ENCODE measurements around the gene HSCB.
A peak's percentile ranks its signal among the peaks of the same experiment; 100 is the strongest.
"Not testable (repeated sequence)": the region's sequence is repeated elsewhere in the genome, so short reads cannot be mapped to it uniquely, and the experiment has no call there.

Gene HSCB, protein sequence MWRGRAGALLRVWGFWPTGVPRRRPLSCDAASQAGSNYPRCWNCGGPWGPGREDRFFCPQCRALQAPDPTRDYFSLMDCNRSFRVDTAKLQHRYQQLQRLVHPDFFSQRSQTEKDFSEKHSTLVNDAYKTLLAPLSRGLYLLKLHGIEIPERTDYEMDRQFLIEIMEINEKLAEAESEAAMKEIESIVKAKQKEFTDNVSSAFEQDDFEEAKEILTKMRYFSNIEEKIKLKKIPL

DNA sequence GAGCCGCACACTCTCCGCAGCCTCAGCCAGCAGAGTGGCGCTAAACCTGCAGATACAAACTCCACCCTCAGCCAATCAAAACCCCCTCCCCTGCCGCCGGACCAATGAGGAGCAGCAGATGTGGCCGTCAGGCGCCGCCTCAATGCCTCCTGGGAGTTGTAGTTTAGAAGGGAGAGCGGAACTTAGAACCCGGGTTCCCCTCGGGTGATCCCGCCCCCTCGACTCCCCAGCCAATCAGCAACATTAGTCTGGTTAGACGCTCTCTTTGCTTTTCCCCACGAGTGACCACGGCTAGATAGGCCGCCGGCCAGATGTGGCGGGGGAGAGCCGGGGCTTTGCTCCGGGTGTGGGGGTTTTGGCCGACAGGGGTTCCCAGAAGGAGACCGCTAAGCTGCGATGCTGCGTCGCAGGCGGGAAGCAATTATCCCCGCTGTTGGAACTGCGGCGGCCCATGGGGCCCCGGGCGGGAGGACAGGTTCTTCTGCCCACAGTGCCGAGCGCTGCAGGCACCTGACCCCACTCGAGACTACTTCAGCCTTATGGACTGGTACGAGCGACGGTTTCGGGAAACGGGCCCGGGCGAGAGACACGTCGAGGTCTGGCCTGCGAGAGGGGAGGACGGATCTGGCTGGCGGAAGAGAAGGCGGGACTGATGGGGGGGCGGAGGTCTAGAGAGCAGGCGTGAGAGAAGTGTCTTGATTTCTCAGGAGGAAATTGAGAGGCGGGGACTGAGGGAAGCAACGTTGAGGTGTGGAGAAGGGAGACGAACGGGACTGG, at the start of gene HSCB, which contains the start of gene CHEK2:
TSS of gene HSCB (plus strand) at position 255 of the 777 bp plus-strand sequence. CDS start at position 312, 57 bp downstream.
TSS of gene CHEK2 (minus strand) at position 36 of the 777 bp plus-strand sequence. CDS start 7,099 bp downstream, outside the sequence.
- peak; percentile 94 for DNase-seq (ENCODE audit: low read depth, low spot score)

DNA sequence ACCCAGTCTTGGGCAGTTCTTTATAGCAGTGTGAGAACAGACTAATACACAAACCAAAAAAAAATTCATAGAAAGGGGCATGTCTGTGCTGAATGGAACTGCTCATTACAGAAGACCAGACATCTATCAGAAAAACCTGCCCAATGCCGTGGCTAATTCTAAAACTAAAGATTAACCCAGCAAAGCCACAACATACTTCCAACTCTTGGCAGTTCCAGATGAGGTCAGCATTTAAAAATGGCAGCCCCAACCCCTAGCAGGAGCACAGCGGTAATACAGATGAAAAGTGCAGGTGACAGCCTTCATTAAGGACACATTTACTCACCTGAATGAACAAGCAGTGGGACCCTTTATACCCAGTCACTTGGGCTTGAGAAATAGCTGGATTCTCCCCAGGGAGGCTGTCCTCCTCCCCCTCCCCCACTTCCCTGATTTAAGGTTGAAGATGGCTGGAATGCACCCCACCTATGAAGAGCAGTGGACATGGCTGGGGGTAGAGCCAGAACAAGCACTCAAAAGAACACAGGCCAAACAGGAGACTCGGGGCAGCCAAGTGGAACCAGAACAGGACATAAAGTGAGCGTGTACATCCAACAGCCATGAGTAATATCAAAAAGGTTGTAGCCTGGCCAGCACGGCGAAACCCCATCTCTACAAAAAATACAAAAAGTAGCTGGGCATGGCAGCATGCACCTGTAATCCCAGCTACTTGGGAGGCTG, 48.6 kb upstream of the HSCB start:
- DNase-seq (ENCODE audit: low read depth, low spot score) = not testable (repeated sequence)

DNA sequence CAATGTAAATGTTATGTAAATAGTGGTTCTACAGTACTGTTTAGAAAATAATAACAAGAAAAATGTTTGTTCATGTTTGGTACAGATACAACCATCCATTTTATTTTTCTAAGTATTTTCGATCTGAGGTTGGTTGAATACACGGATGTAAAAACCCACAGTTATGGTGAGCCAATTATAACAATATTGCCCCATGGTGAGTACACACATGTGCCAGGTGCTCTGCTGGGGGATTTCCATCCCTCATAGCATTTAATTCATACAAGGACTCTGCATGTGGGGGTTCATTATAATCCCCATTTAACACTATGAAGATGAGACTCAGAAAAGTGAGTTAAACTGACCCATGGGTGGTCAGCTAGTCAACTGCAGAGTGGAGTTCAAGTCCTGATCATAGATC, 38.9 kb upstream of the HSCB start:
- DNase-seq (ENCODE audit: low read depth, low spot score) = no peak

DNA sequence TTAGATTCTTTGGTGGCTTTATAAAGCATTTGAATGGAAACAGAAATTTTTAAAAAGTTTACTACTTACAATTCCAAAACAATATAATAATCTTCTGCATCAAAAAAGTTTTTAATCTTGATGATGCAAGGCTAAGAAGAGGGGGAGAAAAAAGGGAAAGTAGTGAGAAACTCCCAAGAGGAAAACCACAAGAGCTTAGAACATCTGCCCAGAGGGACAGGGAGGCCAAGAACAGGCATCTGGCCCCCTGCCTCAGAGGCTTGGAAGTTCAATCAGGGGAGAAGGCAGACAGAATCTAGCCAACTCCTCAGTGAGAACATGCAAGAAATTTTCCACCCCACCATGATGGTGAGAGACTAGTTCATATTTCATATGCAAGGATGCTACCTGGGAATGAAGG, 38.4 kb upstream of the HSCB start:
- no peak for DNase-seq (ENCODE audit: low read depth, low spot score)

DNA sequence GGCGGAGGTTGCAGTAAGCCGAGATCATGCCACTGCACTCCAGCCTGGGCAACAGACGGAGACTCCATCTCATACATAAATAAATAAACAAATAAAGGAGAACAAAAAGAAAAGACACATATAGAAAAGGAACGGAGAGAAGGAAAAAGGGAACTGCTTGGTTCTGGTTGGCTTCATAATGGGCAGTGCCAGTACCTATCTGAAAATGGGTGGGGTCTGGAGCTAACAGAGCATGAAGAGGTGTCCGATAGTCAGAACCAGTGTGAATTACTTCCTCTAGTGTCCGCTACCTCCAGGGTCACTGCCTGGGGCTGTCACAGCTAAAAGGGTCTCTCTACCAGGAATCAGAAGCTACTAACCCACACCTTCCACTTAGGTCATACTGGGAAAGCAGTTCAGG, 35.0 kb upstream of the HSCB start:
- DNase-seq (ENCODE audit: low read depth, low spot score) = no peak

DNA sequence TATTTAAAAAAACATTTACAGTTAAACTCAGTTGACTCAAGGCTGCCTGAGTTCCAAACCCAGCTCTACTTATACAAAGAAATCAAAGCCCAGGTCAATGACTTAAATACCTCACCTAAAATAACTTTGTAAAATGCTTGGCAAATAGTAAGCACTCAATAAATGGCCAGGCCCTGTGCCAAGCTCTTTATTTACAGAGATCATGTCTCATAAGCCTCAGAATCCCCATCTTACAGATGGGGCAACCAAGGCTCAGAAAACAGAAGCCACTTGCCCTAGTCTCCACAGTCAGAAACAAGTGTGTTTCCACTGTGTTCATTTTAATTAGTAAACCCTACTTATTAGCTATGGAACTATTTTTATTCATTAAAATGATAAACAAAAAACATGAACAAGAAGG, 31.7 kb upstream of the HSCB start:
- DNase-seq (ENCODE audit: low read depth, low spot score) = no peak

DNA sequence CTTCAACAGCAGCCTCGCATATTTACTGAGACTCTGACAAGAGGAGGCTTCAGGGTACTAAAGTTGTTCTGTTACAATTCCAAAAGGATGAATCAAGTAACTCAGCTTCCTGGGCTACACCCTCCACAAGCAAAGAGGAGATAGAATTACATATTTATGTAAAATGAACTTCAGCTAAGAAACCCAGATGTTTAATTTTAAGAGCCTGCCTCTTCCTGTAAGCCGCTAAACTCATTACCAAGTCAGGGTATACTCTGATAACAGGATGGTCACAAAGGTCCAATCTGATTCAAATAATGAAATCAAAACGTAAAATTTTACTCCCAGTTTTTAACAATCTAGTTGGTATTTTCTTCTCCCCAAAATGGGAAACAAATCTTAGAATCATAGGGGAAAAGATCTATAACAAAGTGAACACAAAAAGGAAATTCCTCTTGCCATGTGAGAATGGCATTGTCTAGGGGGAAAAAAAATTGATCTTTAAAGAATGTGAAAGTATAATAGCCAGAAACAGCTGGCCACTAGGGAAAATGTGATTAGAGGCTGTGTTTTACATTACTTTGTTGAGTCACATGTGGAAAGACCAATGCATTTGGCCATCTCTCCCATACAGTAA, 31.2 kb upstream of the HSCB start:
- DNase-seq (ENCODE audit: low read depth, low spot score) = peak; percentile 24

DNA sequence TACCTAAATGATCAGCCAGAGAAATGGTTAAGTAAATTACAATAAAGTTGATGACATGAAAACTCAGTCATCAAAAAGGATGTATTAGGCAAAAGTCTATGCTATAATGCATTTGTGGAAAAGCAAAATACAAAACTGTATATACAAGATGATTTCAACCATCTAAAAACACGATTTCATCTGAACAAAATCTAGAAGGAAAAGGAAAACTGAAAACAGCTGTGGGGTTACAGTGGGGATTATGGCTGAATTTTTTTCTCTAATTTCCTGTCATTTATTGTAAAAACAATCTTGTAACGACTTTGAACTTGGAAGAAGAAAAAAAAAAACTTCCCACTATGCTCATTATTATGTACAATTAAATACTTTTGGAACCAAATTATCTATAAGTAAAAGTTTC, 30.5 kb upstream of the HSCB start:
- no peak for DNase-seq (ENCODE audit: low read depth, low spot score)

DNA sequence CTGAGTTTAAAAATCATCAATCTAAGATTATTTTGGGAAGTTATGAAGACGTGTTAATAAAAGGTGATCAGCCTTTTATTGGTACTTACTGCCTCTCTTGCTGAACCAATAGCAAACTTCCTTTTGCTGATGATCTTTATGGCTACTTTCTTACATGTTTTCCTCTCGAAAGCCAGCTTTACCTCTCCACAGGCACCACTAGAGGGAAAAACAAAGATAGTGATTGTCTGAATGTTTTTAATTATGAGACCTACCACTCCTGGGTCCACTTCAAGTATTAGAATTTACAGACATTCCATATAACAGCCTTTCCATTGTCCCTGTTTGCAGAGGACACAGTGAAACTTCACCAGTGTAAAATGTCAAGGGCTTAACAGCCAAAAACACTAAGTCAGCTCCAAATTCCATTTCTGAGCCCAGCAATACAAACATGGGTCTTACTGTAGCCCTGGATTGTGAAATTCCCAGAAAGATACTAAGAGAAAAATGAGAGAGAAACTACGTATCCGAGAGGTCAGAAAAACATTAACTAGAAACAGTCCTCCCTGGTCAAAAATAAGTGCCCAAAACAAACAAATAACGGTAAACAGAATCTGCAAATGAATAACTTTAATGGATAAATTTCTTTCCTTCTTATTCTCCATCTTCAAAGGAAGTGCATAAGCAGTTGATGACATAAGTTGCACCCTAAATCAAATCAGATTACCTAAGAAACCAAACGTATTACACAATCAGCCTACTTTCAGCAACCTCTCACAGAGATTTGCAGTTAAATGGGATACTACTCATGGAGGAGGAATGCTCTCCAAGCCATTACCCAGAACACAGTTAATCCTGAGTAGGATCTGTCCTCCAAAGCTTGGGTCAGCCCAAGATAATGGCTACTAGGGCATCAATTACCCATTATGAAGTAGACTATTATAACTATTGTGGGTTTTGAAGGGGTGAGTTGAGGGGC, 29.7 kb upstream of the HSCB start:
- DNase-seq (ENCODE audit: low read depth, low spot score) = peak; percentile 55

DNA sequence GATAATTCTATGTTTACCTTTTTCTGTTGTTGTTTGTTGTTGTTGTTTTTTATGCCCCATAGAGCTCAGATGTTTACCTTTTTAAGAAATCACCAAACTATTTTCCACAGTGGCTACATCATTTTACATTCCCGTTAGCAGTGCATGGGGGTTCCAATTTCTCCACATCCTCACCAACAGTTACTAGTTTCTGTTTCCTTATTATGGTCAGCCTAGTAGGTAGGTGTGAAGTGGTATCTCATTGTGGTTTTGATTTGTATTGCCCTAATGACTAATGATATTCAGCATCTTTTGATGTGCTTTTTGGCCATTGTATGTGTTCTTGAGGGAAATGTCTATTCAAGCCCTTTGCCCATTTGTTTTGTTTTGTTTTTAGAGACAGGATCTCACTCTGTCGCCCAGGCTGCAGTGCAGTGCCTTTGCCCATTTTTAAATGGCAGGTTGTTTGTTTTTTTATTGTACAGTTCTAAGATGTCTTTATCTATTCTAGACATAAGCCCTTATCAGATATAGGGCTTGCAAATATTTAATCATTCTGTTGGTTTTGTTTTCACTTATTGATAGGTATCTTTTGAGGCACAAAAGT, 27.7 kb upstream of the HSCB start:
- no peak for DNase-seq (ENCODE audit: low read depth, low spot score)

DNA sequence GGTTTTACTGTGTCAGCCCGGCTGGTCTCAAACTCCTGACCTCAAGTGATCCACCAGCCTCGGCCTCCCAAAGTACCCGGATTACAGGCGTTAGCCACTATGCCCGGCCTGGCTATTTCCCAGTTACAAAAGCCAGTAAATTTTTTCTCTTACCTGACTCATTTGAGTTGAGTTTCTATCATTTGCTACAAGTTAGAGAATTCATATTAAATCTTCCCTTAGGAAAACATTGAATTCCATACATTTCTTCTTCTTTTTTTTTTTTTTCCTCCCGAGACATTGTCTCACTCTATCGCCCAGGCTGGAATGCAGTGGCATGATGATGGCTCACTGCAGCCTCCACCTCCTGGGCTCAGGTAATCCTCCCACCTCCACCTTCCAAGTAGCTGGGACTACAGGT, 26.2 kb upstream of the HSCB start:
- DNase-seq (ENCODE audit: low read depth, low spot score) = no peak

DNA sequence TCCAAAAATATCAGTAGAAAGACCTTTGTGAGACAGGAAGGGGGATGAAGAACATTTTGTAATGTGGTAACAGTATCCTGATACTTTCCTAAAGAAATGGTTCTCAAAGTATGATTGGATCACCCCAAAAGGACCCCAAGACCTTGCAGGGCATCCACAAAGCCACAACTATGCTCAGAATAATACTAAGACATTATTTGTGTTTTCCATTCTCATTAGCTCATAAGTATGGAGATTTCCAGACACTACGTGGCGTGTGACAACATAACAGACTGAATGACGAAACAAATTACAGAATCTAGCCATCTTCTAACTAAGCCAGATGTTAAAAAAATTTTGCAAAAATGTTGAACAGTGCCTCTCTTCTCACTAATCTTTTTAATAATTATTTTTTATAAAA, 25.2 kb upstream of the HSCB start:
- DNase-seq (ENCODE audit: low read depth, low spot score) = no peak

DNA sequence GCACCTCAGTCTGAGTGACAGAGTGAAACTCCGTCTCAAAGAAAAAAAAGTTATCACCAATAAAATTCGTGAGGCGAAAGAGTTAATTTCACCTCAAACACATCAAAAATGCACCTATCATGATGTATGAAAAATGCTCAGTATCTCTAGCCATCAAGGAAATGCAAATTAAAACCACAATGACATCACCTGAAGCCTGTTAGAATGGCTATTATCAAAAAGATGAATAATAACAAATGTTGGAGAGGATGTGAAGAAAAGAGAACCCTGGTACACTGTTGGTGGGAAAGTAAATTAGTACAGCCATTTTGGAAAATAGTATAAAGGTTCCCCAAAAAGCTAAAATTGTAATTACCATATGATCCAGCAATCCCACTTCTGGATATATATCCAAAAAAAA, 23.8 kb upstream of the HSCB start:
- DNase-seq (ENCODE audit: low read depth, low spot score) = no peak

DNA sequence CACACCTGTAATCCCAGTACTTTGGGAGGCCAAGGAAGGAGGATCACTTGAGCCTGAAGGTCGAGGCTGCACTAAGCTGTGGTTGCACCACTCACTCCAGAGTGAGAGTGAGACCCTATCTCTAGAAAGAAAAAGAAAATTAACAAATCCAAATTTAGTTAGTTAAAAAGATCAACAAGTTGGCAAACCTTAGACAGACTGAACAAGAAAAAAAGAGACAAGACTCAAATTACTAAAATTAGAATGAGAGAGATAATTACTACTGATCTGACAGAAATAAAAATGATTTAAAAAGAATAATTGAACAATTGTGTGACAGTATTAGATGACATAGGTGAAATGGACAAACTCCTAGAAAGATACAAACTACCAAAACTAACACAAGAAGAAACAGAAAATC, 13.8 kb upstream of the HSCB start:
- no peak for DNase-seq (ENCODE audit: low read depth, low spot score)

DNA sequence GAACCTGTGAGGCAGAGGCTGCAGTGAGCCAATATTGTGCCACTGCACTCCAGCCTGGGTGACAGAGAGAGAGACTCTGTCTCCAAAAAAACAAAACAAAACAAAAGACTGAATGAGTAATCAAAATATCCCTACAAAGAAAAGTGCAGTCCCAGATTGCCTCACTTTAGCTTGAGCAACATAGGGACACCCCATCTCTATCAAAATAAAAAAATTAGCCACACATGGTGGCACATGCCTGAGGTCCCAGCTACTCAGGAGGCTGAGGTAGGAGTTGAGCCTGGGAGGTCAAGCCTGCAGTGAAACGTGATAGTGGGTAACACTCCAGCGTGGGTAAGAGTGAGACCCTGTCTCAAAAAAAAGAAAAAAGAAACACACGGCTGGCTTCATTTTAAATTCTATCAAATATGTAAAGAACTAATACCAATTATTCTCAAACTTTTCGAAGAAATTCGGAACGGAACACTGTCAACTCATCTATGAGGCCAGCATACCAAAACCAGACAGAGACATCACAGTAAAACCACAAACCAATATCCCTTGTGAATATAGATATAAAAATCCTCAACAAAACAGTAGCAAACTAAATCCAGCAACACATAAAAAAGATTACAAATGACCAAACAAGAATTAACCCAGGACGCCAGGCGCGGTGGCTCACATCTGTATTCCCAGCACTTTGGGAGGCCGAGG, 13.1 kb upstream of the HSCB start:
- no peak for DNase-seq (ENCODE audit: low read depth, low spot score)

DNA sequence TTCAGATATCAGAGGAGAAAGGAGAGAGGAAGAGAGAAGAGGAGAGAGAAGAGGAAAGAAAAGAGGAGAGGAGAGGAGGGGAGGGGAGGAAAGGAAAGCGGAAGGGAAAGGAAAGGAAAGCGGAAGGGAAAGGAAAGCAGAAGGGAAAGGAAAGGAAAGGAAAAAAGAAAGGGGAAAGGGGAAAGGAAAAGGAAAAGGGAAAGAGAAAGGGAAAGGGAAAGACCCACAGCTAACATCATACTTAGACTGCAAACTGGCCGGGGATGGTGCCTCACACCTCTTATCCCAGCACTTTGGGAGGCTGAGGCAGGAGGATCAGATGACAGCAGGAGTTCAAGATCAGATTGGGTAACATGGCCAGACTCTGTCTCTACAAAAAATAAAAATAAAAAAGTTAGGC, 11.7 kb upstream of the HSCB start:
- DNase-seq (ENCODE audit: low read depth, low spot score) = no peak

DNA sequence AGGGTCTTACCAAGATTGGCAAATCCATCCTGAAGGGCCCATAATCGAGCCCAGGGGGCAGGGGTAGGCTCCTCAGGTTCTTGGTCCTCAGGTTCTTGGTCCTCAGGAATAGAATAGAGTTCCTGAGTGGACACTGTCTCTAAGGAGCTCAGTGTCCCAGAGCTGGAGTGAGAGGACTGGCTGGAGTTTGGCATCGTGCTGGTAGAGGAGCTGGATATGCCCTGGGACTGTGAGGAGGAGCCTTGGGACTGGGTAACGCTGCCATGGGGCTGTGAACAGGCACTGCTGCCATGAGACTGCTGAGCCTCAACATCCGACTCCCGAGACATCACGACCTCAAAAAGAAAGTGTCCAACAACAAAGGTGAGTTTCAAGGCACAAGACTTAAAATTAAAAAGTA, 7.4 kb upstream of the HSCB start:
- no peak for DNase-seq (ENCODE audit: low read depth, low spot score)

DNA sequence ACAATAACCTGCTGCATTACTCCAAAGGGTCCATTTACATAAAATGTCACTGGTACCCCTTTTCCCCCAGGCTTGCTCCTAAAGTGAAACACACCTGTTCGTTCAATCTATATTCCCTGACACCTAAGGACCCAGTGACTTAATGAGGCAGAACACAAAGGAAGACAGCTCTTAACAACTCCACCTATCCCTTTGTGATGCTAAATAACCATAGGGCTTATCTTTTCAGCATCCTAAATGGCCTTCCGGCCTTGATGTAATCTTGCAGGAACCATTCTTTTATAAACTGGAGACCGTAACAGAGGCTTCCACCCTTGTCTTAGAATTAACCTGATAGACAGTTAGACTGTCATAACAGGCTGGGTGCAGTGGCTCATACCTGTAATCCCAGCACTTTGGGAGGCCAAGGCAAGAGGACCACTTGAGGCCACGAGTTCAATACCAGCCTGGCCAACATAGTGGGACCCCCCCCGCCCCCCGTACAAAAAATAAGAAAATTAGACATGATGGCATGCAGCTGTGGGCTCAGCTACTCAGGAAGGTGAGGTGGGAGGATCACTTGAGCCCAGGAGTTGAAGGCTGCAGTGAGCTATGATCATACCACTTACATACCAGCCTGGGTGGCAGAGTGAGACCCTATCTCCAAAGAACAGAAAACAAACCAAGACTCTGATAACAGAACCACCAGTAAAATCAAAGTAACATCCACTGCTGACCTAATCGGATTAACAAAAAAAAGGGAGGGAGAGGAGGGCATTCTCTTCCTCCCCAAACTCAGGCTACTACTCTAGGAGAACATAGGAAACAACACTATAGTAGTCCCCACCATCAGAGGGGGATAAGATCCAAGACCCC, 5.3 kb upstream of the HSCB start:
- DNase-seq (ENCODE audit: low read depth, low spot score) = no peak

DNA sequence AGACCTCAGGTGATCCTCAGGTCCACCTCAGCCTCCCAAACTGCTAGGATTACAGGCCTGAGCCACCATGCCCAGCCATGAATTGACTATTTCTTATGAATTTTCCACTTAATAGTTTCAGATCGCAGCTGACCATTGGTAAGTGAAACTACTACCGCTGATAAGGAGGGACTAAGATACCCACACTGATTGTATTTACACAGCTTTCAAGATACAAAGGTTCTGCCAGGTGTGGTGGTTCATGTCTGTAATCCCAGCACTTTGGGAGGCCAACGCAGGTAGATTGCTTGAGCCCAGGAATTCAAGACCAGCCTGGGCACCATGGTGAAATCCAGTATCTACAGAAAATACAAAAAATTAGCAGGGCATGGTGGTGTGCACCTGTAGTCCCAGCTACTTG, 4.1 kb upstream of the HSCB start:
- no peak for DNase-seq (ENCODE audit: low read depth, low spot score)
